Right ventricle myocardium inferior (tissue), 1 donor: Measurements from ENCODE around the gene SYNGR2. TPM values are rescaled to one million over a fixed set of nuclear protein-coding genes. Genes with fewer than 3 reads are reported as not detected.

Source experiments
- ATAC-seq: fragments of 200-7000 bp; cut with Tn5 transposase; one replicate; pipeline ENCODE4 v1.9.1; 2020; ENCODE audit warnings: mild to moderate bottlenecking, moderate library complexity
- DNase-seq: peaks from one replicate; pipeline ENCODE4 v3.0.0; 2021; ENCODE audit errors: missing footprints
- intact Hi-C: fragments of 100-400 bp; cut with DNase I; formaldehyde crosslinking; loops from one replicate; pipeline ENCODE4 v1.11.0; 2022
- total RNA-seq: library from RNA; stranded (reverse); fragmentation: NEBNext Ultra II Directional; extraction: Animal tissue kit (Norgen Biotek cat#: 25700); gene quantifications from one replicate; pipeline ENCODE4 v1.2.1, GENCODE V29; 2021
- donor health status: DM: no; HTN: yes; CAD: no; lungs with severe emphysema.

The SYNGR2 gene
- total RNA-seq, 1 donor from 2014 or later, result 120 TPM

DNA sequence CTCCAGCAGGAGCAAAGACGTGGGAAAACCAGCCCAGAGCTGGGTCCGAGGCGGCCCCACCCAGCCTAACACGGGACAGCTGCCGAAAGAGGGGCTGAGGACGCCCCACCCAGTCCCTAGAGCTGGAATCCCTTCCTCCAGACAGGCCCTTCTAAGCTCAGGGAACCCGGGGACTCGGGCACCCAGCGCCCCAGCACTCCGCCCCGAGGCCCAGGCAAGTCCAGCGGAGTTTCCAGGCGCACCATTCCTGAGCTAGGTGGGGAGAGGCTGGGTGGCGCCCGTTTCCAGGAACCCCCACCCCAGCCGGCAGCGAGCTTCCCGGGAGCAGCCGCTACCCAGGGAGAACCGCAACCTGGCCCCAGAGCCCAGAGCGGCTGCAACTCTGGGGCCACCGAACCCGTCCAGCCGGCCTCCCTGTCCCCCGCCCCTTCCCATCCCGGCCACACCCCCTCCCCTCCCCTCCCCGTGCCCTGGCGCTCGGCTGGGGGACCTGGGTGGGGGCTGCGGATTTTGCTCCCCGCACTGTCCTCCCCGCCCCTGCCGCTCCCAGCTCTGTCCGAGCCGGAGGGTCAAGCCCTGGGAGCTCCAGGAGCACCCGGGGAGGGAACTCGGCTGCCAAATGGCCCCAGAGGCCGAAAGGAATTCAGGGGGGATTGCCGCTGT is 40.4 kb upstream of the SYNGR2 start:
- peak; percentile 18 for ATAC-seq
- peak; percentile 72 for DNase-seq
- intact Hi-C loops, result loop anchor here (5.0 kb wide), 1 partner anchor 44 kb away; no protein-coding TSS in a partner anchor

DNA sequence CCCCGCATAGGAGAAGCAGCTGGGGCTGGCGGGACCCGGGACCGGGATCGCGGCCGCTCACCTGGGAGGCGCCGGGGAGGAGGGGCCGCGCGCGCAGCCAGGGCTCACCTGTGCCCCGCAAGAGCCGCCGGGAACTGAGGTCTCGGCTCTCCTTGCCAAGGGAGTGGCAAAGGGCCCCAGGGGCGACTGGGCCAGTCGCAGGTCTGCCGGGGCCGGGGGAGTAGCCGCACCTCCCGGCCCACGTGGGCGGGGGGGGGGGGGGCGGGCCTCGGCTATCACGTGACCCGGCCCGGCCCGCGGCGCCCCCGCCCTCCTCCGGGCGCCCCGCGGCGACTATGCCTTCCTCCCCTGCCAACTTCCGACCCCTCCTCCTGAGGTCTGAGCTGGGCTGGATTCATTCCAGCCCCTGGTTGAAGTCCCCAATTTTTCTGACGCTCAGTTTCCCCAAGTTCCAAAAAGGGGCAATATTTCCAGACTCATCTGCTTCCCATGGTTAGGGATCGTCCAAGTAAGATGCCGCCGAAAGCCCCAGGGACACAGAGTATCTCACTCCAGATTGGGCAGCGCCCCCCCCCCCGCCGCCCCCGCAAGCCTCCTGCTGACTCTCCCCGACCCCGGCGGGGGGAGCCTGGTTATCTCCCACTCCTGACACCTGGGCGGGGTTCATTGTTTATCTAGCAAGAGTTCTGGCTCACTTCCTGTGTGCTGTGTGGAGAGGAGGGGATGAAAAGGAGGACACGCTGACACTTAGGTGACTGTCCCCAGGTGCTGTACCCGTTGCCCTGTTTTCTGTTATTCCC is 39.6 kb upstream of the SYNGR2 start, which contains the start of gene TMC6:
Gene TMC6 (minus strand): TSS at position 205 of the 800 bp plus-strand sequence. CDS start 1,923 bp downstream, outside the sequence.
- peak; percentile 27 for ATAC-seq
- intact Hi-C loops, result loop anchor here (5.0 kb wide), 1 partner anchor 44 kb away; no protein-coding TSS in a partner anchor
- DNase-seq, result peak; percentile 85

DNA sequence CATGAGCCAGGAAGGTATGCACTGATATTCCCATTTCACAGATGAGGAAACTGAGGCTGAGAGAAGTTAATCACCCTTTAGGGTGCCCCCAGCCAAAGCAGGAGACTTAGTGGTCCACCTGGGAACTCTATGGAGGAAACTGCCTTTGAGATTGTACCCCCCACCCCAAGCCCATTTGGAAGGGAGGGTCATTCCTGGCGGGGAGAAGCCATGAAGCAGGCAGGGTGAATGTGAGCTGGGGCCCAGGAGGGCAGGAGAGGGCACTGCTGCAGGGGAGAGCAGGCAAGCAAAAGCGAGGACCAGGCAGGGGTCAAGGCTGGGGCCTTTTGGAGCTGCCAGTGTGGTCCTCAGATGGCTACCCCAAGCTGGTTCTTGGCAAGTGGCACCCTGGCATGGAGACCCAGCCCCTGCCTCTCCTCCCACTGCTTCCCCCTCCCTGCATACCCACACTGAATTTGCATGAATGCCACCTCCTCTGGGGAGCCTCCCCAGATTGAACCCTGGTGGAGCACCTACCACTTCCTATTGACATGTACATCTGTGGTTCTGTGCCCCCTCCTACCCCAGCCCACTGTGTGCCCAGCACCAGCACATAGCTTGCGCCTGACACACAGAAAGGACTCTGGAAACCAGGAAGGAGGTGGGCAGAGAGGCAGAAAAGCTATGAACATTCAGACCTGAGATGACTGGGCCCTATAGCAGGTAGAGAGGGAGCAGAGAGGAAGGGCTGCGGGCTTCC is 38.9 kb upstream of the SYNGR2 start:
- intact Hi-C loops, result loop anchor here (5.0 kb wide), 1 partner anchor 43 kb away; no protein-coding TSS in a partner anchor
- no peak for ATAC-seq
- peak; percentile 53 for DNase-seq

DNA sequence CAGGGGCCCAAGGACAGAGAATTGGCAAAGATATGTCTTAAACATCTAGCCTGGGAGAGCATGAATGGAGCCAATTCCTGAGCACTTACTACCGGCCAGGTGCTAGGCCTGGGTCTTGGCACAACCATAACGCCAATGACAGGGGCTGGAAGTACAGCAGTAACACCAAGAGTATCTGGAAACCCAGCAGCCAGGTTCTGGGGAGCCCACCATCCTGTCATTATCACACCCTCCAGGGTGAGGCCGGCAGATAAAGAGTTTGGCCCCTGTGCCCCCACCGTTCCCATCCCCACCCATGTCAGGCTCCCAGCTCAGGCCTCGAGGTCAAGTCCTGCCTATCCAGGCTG is 38.3 kb upstream of the SYNGR2 start:
- ATAC-seq (no peak), DNase-seq (peak; percentile 2)
- intact Hi-C loops, result no loop called here

DNA sequence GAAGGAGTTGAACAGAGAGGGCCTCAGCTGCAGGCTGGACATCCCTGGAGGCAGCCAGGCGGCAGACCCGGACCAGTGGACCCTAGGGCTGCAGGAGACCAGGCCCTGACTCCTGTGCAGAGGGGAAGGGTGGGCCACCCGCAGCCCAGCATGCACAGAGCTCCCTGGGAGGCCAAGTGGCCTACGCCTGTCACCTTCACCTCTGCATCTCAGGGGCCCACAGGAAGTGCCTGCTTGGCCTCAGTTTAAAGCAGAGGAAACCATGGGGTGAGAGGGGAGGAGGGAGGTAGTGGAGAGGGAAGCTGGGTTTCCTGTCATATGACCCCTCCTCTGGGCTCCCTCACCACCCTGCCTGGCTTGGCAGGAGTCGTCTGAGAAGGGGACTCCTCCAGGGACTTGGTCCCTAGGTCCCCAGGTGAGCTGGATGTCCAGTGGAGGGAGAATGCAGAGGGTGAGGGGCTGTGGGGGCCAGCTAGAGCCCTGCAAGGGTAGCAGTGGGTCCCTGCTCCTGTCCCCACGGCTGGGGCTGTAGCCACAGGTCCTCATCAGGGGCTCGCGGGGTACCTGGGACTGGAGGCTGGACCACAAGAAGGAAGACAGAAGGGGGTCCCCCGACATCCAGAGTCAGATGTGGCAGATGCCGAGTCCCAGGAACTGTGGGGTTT is 37.8 kb upstream of the SYNGR2 start, which contains the start of gene TMC8:
Gene TMC8 (plus strand): TSS at position 335 of the 665 bp plus-strand sequence. CDS start 818 bp downstream, outside the sequence.
- ATAC-seq (no peak), DNase-seq (peak; percentile 72)
- intact Hi-C loops, result no loop called here

DNA sequence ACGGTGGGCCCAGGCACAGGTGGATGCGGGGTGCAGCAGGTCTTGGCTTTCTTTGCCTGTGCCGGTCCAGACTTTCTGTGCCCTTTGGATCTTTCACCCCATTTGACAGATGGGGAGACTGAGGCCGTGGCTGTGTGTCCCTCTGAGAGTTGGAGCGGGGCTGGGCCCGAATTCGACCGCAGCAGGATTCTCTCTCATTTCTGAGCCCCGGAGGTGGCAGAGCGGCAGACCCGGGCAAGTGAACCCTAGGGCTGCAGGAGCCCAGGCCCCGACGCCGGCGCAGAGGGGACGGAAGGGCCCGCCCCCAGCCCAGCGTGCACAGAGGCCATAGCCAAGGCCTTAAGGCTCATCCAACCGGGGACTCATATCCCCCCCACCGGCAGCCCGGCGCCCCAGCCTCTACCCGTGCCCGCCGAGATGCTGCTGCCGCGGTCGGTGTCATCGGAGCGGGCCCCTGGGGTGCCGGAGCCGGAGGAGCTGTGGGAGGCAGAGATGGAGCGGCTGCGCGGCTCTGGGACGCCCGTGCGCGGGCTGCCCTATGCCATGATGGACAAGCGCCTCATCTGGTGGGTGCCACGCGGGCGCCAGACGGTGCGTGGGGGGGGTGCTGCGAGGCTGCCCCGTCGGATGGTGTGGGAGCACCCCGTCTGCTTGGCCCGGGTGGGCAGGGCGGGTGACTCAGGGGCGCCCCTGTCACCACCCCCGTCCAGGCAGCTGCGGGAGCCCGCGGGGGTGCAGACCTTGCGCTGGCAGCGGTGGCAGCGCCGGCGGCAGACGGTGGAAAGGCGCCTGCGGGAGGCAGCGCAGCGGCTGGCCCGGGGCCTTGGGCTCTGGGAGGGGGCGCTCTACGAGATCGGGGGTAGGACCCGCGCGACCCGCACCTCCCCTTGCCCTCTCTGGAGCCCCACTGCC is 37.0 kb upstream of the SYNGR2 start:
- DNase-seq (peak; percentile 74), ATAC-seq (no peak)
- intact Hi-C loops, result no loop called here

DNA sequence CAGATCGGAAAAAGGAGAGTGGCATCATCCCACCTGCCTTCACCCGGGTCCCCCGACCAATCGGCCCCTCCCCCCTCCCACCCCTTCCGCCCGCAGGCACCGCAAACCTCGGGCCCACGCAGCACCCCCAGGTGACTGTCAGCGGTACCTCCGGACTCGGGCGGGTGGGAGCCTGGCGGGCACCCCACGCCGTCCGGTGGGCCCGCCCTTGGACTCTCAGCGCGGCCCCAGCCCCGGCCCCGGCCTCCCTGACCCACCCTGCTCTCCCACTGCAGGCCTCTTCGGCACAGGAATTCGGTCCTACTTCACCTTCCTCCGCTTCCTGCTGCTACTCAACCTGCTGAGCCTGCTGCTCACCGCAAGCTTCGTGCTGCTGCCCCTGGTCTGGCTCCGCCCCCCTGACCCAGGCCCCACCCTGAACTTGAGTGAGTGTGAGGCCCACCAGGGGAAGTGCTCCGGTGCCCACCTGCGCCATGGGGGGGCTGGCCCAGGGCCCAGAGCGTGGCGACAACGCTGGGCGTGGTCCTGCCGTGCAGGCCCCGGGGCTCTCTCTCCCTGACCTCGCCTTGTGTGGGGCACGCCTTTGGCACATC is 36.2 kb upstream of the SYNGR2 start:
- DNase-seq (no peak), ATAC-seq (no peak)
- intact Hi-C loops, result no loop called here

DNA sequence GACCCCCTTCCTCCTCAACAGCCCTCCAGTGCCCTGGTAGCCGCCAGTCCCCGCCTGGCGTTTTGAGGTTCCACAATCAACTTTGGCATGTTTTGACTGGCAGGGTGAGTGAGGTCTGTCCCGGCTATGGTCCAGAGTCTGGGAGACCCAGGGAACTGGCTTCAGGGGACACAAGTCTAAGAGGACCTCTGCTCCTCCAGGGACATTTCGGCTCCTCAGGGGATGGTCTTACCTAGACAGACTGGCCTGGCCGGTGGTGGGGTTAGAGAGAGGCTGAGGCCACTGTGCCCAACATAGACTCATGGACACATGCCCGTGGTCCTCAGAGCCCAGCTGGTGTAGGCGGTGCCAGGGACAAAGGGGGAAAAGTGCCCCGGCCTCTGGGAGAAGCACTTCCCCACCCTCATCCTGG is 35.6 kb upstream of the SYNGR2 start:
- ATAC-seq (no peak), DNase-seq (no peak)
- intact Hi-C loops, result no loop called here

DNA sequence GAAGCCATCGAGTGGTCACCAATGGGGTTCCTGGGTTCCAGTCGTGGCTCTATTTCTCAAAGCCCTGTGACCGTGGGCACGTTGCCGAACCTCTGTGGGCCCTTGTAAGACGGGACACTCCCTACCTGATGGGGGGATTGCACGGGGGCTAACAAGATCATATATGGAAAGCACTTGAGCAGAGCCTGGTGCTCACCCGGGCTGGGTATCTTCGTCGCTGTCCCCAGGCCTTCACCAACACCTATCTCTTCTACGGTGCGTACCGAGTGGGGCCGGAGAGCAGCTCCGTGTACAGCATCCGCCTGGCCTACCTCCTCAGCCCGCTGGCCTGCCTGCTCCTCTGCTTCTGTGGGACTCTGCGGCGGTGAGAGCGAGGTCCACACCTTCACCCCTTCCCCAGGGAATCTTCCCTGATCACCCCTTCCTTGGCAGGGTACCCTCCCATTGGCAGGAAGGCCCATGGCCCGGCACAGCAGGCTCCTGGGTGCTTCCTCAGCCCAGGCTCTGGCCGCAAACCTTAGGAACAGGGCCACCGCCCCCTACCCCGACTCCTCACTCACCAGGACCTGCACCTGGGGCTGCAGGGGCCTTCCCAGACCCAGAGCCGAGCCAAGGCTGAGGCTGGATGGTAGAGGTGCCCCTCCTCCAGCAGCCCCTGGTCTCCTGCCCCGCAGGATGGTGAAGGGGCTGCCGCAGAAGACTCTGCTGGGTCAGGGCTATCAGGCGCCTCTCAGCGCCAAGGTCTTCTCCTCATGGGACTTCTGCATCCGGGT is 35.0 kb upstream of the SYNGR2 start:
- ATAC-seq (no peak), DNase-seq (no peak)
- intact Hi-C loops, result no loop called here

DNA sequence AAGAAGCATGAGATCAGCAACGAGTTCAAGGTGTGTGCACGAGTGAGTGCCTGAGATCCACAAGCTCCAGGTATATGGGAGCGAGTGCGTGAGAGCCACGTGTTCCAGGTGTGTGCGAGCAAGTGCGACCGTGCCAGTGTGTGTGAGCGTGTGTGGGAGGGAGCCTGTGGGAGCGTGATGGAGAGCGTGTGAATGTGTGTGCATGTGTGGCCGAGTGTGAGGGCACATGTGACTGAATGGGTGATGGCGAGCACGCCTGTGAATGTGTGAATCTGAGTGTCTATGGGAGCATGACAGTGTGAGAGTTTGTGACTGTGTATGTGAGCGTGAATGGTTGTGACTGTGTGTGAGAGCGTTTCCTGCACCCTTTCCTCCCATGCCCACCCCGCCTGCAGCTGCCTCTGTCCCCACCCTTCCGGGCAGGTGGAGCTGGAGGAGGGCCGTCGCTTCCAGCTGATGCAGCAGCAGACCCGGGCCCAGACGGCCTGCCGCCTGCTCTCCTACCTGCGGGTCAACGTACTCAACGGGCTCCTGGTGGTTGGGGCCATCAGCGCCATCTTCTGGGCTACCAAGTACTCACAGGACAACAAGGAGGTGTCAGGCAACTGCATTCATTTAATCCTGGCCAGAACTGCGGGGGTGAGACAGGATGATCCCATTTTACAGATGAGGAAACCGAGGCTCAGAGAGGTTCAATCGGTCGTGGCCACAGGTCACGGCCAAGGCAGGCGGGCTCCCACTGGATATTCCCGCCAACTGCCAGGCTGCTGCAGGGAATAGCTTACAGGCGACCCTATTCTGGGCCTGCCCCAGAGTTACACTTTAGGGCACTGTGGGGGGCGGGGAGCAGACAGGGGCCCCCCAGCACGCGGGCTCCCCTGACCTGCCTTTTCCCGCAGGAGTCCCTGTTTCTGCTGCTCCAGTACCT is 34.1 kb upstream of the SYNGR2 start:
- DNase-seq (no peak), ATAC-seq (no peak)
- intact Hi-C loops, result no loop called here

DNA sequence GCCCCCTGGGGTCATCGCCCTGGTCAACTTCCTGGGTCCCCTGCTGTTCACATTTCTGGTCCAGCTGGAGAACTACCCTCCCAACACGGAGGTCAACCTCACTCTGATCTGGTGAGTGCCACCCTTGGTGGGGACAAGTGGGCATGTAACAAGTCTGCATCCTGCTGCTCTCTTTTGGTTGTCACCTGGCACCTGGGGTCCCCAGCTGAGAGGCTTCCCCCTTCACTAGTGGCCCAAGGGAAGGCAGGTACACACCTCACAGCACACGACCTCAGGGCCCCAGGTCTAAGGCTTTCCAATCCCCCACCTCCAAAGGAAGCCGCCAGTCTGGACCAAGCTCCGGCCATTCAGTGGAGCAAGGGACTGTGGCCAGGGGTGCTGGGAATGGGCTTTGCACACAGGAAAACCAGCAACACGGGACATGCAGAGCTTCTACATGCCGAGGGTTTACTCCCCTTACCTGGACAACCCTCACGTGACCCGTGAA is 33.4 kb upstream of the SYNGR2 start:
- intact Hi-C loops, result no loop called here
- DNase-seq (no peak), ATAC-seq (no peak)

DNA sequence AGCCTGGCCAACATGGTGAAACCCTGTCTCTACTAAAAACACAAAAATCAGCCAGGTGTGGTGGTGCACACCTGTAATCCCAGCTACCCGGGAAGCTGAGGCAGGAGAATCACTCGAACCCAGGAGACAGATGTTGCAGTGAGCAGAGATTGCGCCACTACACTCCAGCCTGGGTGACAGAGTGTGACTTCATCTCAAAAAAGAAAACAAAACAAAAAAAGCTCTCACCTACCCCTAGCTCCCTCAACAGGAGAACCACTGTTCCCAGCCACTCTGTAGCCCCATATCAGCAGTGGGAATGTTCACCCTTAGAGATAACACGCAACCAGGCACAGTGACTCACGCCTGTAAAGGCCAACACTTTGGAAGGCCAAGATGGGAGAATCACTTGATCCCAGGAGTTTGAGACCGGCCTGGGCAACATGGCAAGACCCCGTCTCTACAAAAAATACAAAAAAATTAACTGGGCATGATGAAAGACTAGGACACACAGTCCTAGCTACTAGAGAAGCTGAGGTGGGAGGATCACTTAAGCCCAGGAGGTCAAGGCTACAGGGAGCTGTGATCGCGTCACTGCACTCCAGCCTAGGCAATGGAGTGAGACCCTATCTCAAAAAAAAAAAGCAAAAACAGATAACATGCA is 32.4 kb upstream of the SYNGR2 start:
- ATAC-seq, result no peak
- intact Hi-C loops, result no loop called here

DNA sequence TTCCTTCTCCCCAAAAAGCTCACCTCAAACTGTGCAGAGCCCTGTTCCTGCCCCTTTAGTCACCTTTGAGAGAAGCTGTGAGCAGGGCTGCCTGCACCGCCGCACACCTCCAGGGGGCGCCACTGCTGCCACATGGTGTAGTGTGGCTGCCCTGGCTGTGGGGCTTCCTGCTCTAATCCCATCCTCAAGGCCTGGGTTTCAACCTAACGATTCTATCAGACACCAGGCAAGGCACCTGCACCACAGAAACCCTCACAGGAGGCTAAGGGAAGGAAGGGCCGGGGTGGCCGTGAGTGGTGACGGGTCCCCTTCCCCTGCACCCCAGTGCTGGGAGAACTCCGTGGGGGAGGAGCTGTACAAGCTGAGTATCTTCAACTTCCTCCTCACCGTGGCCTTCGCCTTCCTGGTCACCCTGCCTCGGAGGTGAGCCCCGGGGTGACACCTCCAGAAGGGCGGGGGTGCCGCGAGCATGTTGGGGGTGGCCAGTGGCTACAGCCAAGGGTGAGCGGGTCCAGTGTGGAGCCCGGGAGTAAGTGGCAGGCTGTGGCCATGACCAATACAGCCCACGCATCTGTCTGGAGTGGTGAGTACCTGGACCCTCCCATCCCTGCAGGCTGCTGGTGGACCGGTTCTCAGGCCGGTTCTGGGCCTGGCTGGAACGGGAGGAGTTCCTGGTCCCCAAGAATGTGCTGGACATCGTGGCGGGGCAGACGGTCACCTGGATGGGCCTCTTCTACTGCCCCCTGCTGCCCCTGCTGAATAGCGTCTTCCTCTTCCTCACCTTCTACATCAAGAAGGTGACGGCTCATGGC is 30.8 kb upstream of the SYNGR2 start:
- peak; percentile 69 for DNase-seq
- ATAC-seq, result no peak
- intact Hi-C loops, result no loop called here

More for the DNA sequence above, 32.4 kb upstream of the SYNGR2 start:
- no peak for DNase-seq
